Activated CD8-positive, alpha-beta memory T cell treated with anti-CD3 and anti-CD28 coated beads, Interleukin-2, amount 10 ng/mL, durations not matched to agents 7 days and 5 days (primary cell): ENCODE data around the gene CES2. TPM values are rescaled to one million over a fixed set of nuclear protein-coding genes. Genes with fewer than 3 reads are reported as not detected.

Experiments used
- ATAC-seq: fragments of 150-1000 bp; cut with Tn5 transposase; one replicate; pipeline ENCODE4 v1.10.0; 2021; ENCODE audit warnings: moderate library complexity
- CTCF ChIA-PET: fragments of 350-600 bp; sonication (Branson Sonifier 250); formaldehyde crosslinking; loops from one replicate; lab custom pipeline; 2021; ENCODE audit warnings: antibody characterized with exemption; lab: Charles Lee
- DNase-seq: peaks from one replicate; pipeline ENCODE4 v3.0.0-alpha.2; 2020
- H3K27ac Mint-ChIP-seq: one replicate; pipeline ENCODE4 v1.8.0; 2021; ENCODE audit warnings: mild to moderate bottlenecking, mixed read lengths
- H3K27me3 Mint-ChIP-seq: one replicate; pipeline ENCODE4 v1.8.0; 2021; ENCODE audit warnings: mixed read lengths
- H3K36me3 Mint-ChIP-seq: one replicate; pipeline ENCODE4 v1.8.0; 2021; ENCODE audit warnings: mild to moderate bottlenecking, mixed read lengths
- H3K4me1 Mint-ChIP-seq: one replicate; pipeline ENCODE4 v1.8.0; 2021; ENCODE audit warnings: mixed read lengths
- H3K4me3 Mint-ChIP-seq: one replicate; pipeline ENCODE4 v1.8.0; 2021; ENCODE audit warnings: mild to moderate bottlenecking, moderate library complexity, mixed read lengths
- H3K9me3 Mint-ChIP-seq: one replicate; pipeline ENCODE4 v1.8.0; 2022; ENCODE audit warnings: low read depth, mixed read lengths
- total RNA-seq, 2 experiments: library from RNA; stranded (reverse); gene quantifications; one replicate each; pipeline ENCODE4 v1.2.3, GENCODE V29; 2021

The CES2 gene
- total RNA-seq, 2 experiments from 2014 or later, result 34.1 to 35.5 TPM

- Mint-ChIP-seq H3K27ac (no peak overlapping the region), H3K4me1 (no peaks in the 10 kb centered on the region), H3K9me3 (no peaks in the 10 kb centered on the region), H3K36me3 (no peaks in the 10 kb centered on the region), H3K4me3 (no peak overlapping the region), H3K27me3 (peaks cover 7% of the 10 kb centered on the region)
- ATAC-seq (no peak), DNase-seq (no peak)
- CTCF ChIA-PET, result interaction anchor here (0.7 kb wide), 1 partner anchor 13 kb away, joined by 3 read pairs; no protein-coding TSS in a partner anchor
Observed at GRCh38 chr16:66915041-66915440, 20.3 kb upstream of the CES2 start.

GRCh38 chr16:66916518-66916917, 18.8 kb upstream of the CES2 start:
- ATAC-seq (no peak), DNase-seq (no peak)
- CTCF ChIA-PET, result no interaction called here
- H3K4me3 Mint-ChIP-seq, result no peak overlapping the region
- H3K36me3 Mint-ChIP-seq, result no peaks in the 10 kb centered on the region
- H3K27me3 Mint-ChIP-seq, result peaks cover 19% of the 10 kb centered on the region
- no peaks in the 10 kb centered on the region for H3K9me3 Mint-ChIP-seq
- H3K27ac Mint-ChIP-seq, result no peak overlapping the region
- no peaks in the 10 kb centered on the region for H3K4me1 Mint-ChIP-seq

- H3K36me3 Mint-ChIP-seq, result no peaks in the 10 kb centered on the region
- no peak overlapping the region for H3K4me3 Mint-ChIP-seq
- H3K9me3 Mint-ChIP-seq, result no peaks in the 10 kb centered on the region
- ATAC-seq, result no peak
- no peak overlapping the region for H3K27ac Mint-ChIP-seq
- H3K27me3 Mint-ChIP-seq, result peaks cover 20% of the 10 kb centered on the region
- H3K4me1 Mint-ChIP-seq, result no peaks in the 10 kb centered on the region
- no peak for DNase-seq
- CTCF ChIA-PET, result interaction anchor here (0.8 to 12.2 kb wide), 4 partner anchors 8 to 87 kb away, joined by 4 to 140 read pairs (median 10); partner anchors contain the start of gene NAE1
Observed at GRCh38 chr16:66917741-66918140, 17.6 kb upstream of the CES2 start.

- CTCF ChIA-PET, result interaction anchor here (0.8 to 12.2 kb wide), 5 partner anchors 9 to 88 kb away, joined by 4 to 140 read pairs (median 10); partner anchors contain the start of gene NAE1
- peaks cover 25% of the 10 kb centered on the region for H3K27me3 Mint-ChIP-seq
- DNase-seq (no peak), ATAC-seq (no peak)
- H3K4me1 Mint-ChIP-seq, result no peaks in the 10 kb centered on the region
- no peak overlapping the region for H3K4me3 Mint-ChIP-seq
- H3K36me3 Mint-ChIP-seq, result no peaks in the 10 kb centered on the region
- H3K9me3 Mint-ChIP-seq, result no peaks in the 10 kb centered on the region
- H3K27ac Mint-ChIP-seq, result no peak overlapping the region
Observed at GRCh38 chr16:66918355-66918754, 17.0 kb upstream of the CES2 start.

GRCh38 chr16:66918803-66919568, 16.3 kb upstream of the CES2 start, which contains the start of gene CDH16:
TSS of gene CDH16 (minus strand) at chr16:66918885. CDS start at chr16:66918065, 820 bp downstream.
- CTCF ChIA-PET, result interaction anchor here (2.0 to 12.2 kb wide), 4 partner anchors 9 to 51 kb away, joined by 5 to 140 read pairs (median 12); no protein-coding TSS in a partner anchor
- no peak within 1 kb of the TSS for H3K4me3 Mint-ChIP-seq

GRCh38 chr16:66919569-66920298, 15.6 kb upstream of the CES2 start:
- Mint-ChIP-seq H3K36me3 (no peaks in the 10 kb centered on the region), H3K4me3 (no peak overlapping the region), H3K27ac (no peak overlapping the region), H3K27me3 (peaks cover 37% of the 10 kb centered on the region), H3K9me3 (no peaks in the 10 kb centered on the region), H3K4me1 (peaks cover 2% of the 10 kb centered on the region)
- CTCF ChIA-PET, result interaction anchor here (2.8 to 12.2 kb wide), 3 partner anchors 9 to 51 kb away, joined by 10 to 140 read pairs (median 15); no protein-coding TSS in a partner anchor
- ATAC-seq (no peak), DNase-seq (no peak)

More at GRCh38 chr16:66918803-66919568, 16.3 kb upstream of the CES2 start, which contains the start of gene CDH16:
- H3K36me3 Mint-ChIP-seq, result no peaks in the 10 kb centered on the region
- H3K4me1 Mint-ChIP-seq, result no peaks in the 10 kb centered on the region
- no peak for DNase-seq
- no peak for ATAC-seq
- no peak within 1 kb of the TSS for H3K27ac Mint-ChIP-seq
- peaks cover 31% of the 10 kb centered on the region for H3K27me3 Mint-ChIP-seq
- H3K9me3 Mint-ChIP-seq, result no peaks in the 10 kb centered on the region

GRCh38 chr16:66920299-66920590, 15.1 kb upstream of the CES2 start:
- ATAC-seq, result no peak
- CTCF ChIA-PET, result interaction anchor here (2.8 to 12.2 kb wide), 3 partner anchors 8 to 52 kb away, joined by 10 to 140 read pairs (median 15); no protein-coding TSS in a partner anchor
- H3K4me1 Mint-ChIP-seq, result peaks cover 3% of the 10 kb centered on the region
- no peaks in the 10 kb centered on the region for H3K9me3 Mint-ChIP-seq
- H3K27me3 Mint-ChIP-seq, result peaks cover 40% of the 10 kb centered on the region
- no peak overlapping the region for H3K27ac Mint-ChIP-seq
- DNase-seq, result no peak
- no peaks in the 10 kb centered on the region for H3K36me3 Mint-ChIP-seq
- H3K4me3 Mint-ChIP-seq, result no peak overlapping the region

GRCh38 chr16:66920924-66921680, 14.2 kb upstream of the CES2 start:
- CTCF ChIA-PET, result interaction anchor here (1.0 to 12.2 kb wide), 4 partner anchors 28 to 91 kb away, joined by 3 to 140 read pairs (median 6); partner anchors contain the start of gene NAE1
- no peaks in the 10 kb centered on the region for H3K36me3 Mint-ChIP-seq

GRCh38 chr16:66921729-66922450, 13.4 kb upstream of the CES2 start:
- H3K9me3 Mint-ChIP-seq, result no peaks in the 10 kb centered on the region
- no peak for DNase-seq
- no peak for ATAC-seq
- H3K36me3 Mint-ChIP-seq, result no peaks in the 10 kb centered on the region
- peaks cover 10% of the 10 kb centered on the region for H3K4me1 Mint-ChIP-seq
- H3K27me3 Mint-ChIP-seq, result peaks cover 46% of the 10 kb centered on the region
- H3K27ac Mint-ChIP-seq, result no peak overlapping the region
- CTCF ChIA-PET, result interaction anchor here (0.7 to 12.2 kb wide), 4 partner anchors 25 to 91 kb away, joined by 3 to 140 read pairs (median 3); partner anchors contain the start of gene NAE1
- H3K4me3 Mint-ChIP-seq, result no peak overlapping the region

More at GRCh38 chr16:66920924-66921680, 14.2 kb upstream of the CES2 start:
- DNase-seq (no peak), ATAC-seq (no peak)
- Mint-ChIP-seq H3K27ac (no peak overlapping the region), H3K4me3 (no peak overlapping the region), H3K9me3 (no peaks in the 10 kb centered on the region), H3K4me1 (peaks cover 10% of the 10 kb centered on the region), H3K27me3 (peaks cover 46% of the 10 kb centered on the region)

GRCh38 chr16:66923247-66923731, 12.0 kb upstream of the CES2 start:
- no peak for ATAC-seq
- Mint-ChIP-seq H3K27me3 (peaks cover 46% of the 10 kb centered on the region), H3K36me3 (no peaks in the 10 kb centered on the region), H3K4me1 (peaks cover 16% of the 10 kb centered on the region), H3K4me3 (no peak overlapping the region), H3K27ac (no peak overlapping the region), H3K9me3 (no peaks in the 10 kb centered on the region)
- CTCF ChIA-PET, result interaction anchor here (12.2 kb wide), 1 partner anchor 30 kb away, joined by 140 read pairs; no protein-coding TSS in a partner anchor
- no peak for DNase-seq

- Mint-ChIP-seq H3K4me1 (peaks cover 21% of the 10 kb centered on the region), H3K27me3 (peaks cover 46% of the 10 kb centered on the region), H3K4me3 (no peak overlapping the region), H3K9me3 (no peaks in the 10 kb centered on the region), H3K27ac (no peak overlapping the region), H3K36me3 (no peaks in the 10 kb centered on the region)
- CTCF ChIA-PET, result interaction anchor here (12.2 kb wide), 1 partner anchor 31 kb away, joined by 140 read pairs; no protein-coding TSS in a partner anchor
- DNase-seq, result no peak
- no peak for ATAC-seq
Observed at GRCh38 chr16:66923866-66924265, 11.4 kb upstream of the CES2 start.
